Iris pigment epithelial cell (primary cell): ENCODE results near the gene CD6.
"Not testable (repeated sequence)": the region's sequence is repeated elsewhere in the genome, so short reads cannot be mapped to it uniquely, and the experiment has no call there.

Experiments used
- DNase-seq: peaks from one replicate; pipeline ENCODE4 v3.0.0-alpha.2; 2011; ENCODE audit warnings: low read depth

Gene CD6

DNA sequence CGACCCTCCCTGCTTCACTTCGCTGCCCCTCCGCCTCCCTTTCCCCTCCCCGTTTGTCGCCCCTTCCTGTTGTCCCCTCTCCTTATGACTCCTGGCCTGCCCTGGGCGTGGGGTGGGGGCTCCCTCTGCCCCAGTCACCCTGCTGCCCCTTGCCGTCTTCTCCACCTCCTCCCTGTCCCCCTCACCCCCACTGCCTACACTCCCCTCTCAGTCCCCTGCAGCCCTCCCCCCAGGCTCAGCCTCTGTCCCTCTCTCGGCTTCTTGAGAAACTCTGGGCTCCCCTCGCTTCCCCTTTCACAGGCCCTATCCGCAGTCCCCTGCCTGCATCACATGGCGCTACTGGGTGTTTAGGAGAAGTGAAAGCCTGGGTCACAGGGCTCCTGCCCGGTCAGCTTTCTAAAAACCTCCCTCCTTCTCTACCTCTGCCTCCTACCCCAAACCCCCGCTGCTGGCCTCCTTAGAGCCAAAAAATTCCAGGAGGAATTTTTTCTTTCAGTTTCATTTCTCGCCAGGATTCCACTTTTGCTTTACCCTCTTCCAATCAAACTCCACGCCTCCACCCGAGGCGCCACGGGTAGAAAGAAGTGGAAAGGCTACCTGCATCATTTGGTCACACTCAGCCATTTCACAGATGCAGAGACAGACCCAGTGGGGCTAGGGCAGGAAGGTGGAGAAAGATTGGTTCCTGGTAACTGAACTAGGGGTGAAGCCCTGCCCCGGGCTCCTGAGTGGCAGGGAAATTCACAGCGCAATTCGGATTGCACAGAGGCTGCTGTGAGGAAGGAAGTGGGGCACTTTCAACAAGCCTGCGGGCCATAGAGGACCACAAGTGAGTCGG is 19.4 kb upstream of the CD6 start, which contains the start of gene SLC15A3:
Gene SLC15A3, minus strand, starts transcription at position 273 of the 838 bp plus-strand sequence. CDS start 625 bp downstream, outside the sequence.
- peak; percentile 47 for DNase-seq

GRCh38 chr11:60952742-60953170 is 18.7 kb upstream of the CD6 start:
- no peak for DNase-seq

GRCh38 chr11:60953781-60954180 is 17.7 kb upstream of the CD6 start:
- DNase-seq = no peak

GRCh38 chr11:60954421-60954820 is 17.1 kb upstream of the CD6 start:
- DNase-seq = no peak

DNA sequence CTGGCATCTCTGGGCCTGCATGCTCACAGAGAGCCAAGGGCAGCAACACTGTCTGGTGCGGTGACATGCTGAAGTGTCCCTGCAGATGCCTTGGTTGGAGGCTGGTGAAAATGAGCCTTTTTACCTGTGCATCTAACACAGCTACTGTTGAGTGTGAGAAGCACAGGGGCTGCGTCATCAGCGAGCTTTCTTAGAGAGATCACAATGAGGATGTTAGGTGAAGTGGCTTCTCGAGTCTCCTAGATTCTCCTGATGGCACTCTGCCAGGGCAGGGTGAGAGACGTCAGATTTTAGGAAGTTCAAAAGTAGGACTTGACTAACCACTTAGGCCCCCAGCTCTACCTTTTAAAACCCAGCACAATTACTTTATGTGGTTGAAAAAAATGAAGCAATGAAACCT is 15.9 kb upstream of the CD6 start:
- DNase-seq = no peak

DNA sequence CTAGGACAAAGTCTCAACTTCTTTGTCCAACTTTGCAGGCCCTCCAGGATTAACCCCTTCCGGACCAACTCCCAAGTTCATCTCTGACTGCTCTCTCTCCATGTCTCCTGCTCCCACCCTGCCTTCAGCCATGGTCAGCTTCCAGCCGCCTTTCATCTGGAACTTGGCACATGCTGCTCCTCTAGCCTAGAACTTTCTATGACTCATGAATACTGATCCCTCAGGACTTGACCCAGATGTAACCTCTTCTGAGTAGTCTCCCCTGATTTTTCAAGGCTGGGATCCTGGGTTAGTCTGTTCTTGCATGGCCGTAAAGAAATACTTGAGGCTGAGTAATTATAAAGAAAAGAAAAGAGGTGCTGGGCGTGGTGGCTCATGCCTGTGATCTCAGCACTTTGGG is 14.3 kb upstream of the CD6 start:
- DNase-seq = peak; percentile 63

DNA sequence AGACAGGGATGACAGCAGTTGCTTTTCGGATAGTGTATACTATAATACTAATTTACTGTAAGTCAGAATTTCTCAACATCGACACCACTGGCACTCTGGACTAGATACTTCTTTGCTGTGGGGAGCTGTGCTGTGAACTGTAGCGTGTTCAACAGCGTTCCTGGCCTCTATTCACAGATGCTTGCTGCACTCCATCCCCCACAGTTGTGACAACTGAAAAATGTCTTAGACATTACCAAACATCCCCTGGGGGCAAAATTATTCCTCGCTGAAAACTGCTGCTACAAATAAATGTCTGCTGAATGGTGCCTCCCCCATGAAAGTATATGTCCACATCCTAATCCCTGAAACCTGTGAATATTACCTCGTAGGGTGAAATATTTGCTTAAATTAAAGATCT is 12.0 kb upstream of the CD6 start:
- no peak for DNase-seq

DNA sequence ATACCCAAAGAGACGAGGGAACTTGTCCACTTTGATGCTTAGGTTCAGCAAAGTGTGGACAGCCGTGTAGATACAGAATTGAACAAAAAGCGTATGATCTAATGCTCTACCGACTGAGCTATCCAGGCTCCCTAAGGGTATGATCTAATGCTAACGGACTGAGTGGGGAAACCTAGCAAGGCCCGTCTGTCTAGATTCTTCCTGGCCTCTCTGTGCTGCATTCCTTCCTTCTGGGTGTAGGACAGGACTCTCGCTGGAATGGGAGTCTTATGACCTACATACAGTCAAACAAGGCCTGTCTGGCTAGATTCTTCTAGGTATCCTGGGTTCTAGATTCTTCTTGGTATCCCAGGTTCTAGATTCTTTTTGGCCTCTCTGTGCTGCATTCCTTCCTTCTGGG is 11.1 kb upstream of the CD6 start:
- no peak for DNase-seq

GRCh38 chr11:60964801-60965200 is 6.7 kb upstream of the CD6 start:
- no peak for DNase-seq

DNA sequence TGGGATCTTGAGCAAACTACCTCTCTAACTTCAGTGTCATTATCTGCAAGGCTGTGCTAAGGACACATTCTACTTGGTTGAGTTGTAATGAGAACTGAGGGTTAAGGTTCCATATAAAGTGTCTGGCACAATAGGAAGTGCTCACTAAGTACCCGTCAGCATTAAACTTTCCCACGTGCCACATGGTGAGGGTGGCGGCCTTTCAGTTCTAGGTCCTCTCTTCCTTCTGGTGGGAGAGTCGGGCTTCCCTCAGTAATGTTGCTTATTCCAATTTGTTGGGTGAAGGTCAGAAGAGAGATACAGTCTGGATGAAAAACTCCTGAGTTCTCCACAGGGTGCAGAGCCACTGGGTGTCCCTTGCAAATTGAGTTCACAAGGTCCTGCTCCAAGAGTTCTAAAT is 4.6 kb upstream of the CD6 start:
- no peak for DNase-seq

DNA sequence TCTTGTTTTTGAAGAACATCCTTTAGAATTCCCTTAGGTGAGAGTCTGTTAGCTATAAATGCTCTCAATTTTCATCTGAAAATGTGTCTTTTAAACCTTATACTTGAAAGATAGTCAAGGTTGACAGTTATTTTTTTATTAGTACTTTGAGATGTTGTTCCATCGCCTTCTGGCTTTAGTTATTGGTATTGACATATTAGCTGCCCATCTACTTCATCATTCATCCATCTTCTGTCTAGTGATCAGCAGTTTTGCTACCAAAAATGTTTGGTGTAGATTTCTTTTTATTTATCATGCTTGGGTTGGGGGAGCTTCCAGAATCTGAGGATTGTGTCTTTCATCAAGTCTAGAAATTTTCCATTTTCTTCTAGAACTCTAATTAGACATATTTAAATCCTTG is 3.3 kb upstream of the CD6 start:
- DNase-seq = no peak

- DNase-seq = peak; percentile 52
These were observed 1.1 kb upstream of the CD6 start for GRCh38 chr11:60970369-60970774.

DNA sequence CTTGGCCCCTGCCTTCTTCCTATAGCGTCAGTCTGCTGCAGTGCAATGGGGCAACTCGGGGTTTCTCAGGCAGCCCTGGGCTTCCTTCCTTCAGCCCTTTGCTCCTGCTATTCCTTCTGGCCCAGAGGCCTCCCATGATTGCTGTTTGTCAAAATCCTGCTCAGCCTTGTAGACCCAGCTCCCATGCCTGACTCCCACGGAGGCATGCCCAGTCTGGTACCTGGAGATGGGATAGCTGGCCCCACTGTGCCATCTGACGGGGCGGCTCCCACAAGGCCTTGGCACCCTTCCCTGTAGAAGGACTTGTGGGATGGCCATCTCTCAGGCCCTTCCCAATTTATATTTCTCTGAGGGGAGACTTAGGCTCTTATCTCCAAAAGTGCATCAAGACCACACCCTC is 590 bp upstream of the CD6 start:
- DNase-seq = no peak

GRCh38 chr11:60972182-60973030 is 926 bp downstream of the CD6 start:
- no peak for DNase-seq

GRCh38 chr11:60973699-60974098 is 2.2 kb downstream of the CD6 start:
- no peak for DNase-seq

GRCh38 chr11:60974316-60974715 is 2.8 kb downstream of the CD6 start:
- not testable (repeated sequence) for DNase-seq

DNA sequence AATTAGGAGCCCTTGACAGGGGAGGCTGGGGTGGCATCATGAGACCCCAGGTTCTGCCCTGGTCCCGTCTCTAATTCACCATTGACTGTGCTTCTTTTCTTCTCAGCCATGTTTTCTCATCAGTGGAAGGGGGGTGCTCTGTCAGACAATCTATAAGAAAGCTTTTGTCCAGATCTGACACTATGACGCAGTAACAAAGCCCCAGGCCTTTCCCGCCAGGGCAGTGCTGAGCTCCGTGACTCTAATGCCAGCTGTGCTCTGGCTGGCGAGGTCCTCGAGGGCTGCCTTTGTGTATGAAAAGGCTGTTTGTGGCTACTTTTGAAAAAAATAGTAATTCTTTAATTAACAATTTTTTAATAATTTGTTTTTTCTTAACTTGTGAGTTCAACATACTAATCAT is 3.2 kb downstream of the CD6 start:
- DNase-seq = no peak

DNA sequence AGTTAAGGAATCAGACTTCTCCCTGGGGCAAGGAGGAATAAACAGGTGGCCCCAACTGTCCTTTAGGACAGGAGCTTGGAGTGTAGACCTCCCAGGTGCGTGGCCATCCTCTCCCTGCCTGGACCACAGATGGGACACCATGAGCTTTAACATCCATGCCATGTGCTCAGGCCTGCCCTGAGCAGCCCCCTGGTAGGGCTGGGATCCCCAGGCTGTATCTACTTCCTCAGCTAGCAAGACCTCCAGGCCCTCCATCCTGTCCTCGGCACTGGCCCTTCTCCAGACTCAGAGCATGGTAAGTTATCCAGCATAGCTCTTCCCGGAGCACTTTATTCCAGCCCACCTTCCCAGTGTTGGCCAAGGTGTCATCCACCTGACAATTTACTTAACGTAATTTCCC is 5.7 kb downstream of the CD6 start:
- no peak for DNase-seq

DNA sequence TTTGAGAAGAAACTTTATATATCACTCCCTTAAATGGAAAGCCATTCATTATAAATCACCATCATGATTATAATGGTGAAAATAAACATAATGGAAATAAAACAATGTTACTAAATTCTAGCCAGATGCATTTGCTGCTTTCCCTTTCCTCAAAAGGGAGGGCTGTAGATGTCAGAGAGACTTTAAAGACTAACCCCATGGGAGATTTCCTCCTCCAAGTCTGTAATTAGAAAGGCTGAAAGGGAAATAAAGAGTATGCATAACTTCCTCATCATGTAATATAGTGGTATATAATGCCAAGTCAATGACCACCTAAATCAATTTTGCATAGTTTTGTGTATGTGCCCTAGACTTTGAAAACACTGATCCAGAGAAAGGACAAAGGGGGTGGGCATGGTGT is 6.4 kb downstream of the CD6 start:
- DNase-seq = no peak

DNA sequence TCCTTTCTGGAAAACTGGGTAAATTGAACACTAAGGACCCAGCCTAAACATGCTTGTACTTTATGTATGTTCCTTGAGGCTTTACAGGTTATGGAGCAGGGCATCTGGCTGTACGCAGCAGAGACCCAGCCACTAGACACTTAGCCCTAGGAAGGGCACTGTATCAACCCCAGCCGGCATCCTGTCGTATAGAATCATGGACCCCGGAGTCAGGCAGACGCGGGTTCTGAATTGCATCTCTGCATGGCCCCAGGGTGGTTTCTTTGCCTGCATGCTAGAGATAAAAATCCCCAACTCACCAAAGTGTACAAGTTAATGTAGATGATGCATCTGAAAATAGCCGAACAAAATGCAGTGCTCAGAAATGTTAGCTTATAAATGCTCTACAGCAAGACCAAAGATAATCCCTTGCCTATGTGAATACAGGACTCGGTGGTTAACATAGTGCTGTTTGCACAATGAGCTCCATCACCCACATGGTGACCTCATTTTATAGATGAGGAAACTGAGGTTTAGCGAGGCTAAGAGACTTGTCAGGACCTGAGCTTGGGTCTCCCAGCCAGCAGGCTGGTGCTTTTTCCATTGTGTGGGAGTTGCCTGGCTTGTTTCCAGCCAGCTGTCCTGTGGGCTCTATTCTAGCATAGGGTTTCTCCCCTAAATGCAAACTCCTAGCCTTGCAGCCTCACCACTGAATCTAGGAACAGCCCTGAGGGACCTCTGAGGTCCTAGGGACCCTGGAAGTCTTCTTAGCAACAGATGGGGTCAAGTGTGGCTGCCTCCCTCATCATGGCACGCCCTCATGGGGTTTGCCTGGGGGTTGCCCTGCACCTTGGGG is 7.3 kb downstream of the CD6 start:
- no peak for DNase-seq

DNA sequence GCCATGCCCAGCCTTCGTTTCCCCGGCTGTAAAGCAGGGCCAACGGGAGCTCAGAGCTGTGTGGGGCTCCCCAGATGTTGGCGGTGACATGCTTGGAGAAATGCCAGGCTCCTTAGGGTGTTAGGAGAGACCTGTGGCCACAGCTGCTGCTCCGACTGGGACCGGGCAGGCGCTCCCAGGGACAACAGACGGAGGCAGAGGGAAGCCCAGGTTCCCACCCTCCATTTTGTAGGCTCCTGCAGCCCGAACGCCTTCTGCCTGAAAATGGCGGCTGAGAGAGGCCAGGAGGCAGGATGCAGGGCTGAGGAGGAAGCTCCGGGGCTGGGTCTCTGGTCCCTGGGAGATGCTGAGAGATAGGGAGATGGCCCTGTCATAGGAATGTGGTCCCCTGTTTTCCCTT is 10.0 kb downstream of the CD6 start:
- DNase-seq = no peak

DNA sequence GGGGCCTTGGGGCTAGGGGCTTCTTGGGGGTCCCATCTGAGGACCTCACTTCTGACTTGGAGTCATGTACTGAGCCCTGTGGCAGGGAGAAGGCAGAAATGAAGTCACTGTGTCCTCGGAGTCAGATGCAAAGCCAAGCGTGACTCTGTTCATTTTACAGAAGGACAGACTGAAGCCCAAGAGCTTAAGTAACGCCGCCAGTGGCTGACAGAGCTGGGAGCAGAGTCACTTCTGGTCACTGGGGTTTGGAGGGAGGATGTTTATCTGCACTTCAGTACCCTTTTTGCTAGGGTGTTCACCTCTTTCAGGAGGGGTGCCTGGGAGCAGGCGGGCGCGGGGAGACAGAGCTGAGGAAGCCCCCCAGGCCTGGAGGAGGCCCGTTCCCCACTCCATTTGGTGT is 10.7 kb downstream of the CD6 start:
- DNase-seq = no peak
